NCI-H345 (cell line): ENCODE data around the gene FKBP9.
"Not testable (repeated sequence)": the region's sequence is repeated elsewhere in the genome, so short reads cannot be mapped to it uniquely, and the experiment has no call there.

ENCODE experiments used
- DNase-seq: peaks from one replicate; lab custom pipeline; 2025; lab: John Stamatoyannopoulos, UW

FKBP9 gene

GRCh38 chr7:32957326-32958045 lies at the start of gene FKBP9:
TSS of gene FKBP9 (plus strand) at chr7:32957440. CDS start at chr7:32957574, 134 bp downstream.
- DNase-seq, result peak; percentile 80

- no peak for DNase-seq
Measured at GRCh38 chr7:32910195-32910594, 47.0 kb upstream of the FKBP9 start.

GRCh38 chr7:32914184-32914583 lies 43.1 kb upstream of the FKBP9 start:
- no peak for DNase-seq

- DNase-seq, result no peak
Measured at GRCh38 chr7:32915041-32915536, 42.2 kb upstream of the FKBP9 start.

- no peak for DNase-seq
Measured at GRCh38 chr7:32916006-32916405, 41.2 kb upstream of the FKBP9 start.

- DNase-seq, result not testable (repeated sequence)
Measured at GRCh38 chr7:32916994-32917393, 40.2 kb upstream of the FKBP9 start.

- no peak for DNase-seq
Measured at GRCh38 chr7:32921896-32922295, 35.3 kb upstream of the FKBP9 start.

- DNase-seq, result no peak
Measured at GRCh38 chr7:32928785-32929298, 28.4 kb upstream of the FKBP9 start.

GRCh38 chr7:32929430-32930143 lies 27.7 kb upstream of the FKBP9 start:
- DNase-seq, result no peak

- no peak for DNase-seq
Measured at GRCh38 chr7:32930378-32930777, 26.9 kb upstream of the FKBP9 start.

GRCh38 chr7:32935558-32935957 lies 21.7 kb upstream of the FKBP9 start:
- DNase-seq, result no peak

- no peak for DNase-seq
Measured at GRCh38 chr7:32936689-32937088, 20.6 kb upstream of the FKBP9 start.

GRCh38 chr7:32937344-32938174 lies 19.7 kb upstream of the FKBP9 start:
- DNase-seq, result peak; percentile 48

GRCh38 chr7:32941181-32941580 lies 16.1 kb upstream of the FKBP9 start:
- DNase-seq, result no peak

- DNase-seq, result peak; percentile 16
Measured at GRCh38 chr7:32941681-32942414, 15.4 kb upstream of the FKBP9 start.

GRCh38 chr7:32942415-32943251 lies 14.6 kb upstream of the FKBP9 start:
- DNase-seq, result peak; percentile 86

- DNase-seq, result no peak
Measured at GRCh38 chr7:32943252-32944030, 13.8 kb upstream of the FKBP9 start.

GRCh38 chr7:32947420-32947983 lies 9.7 kb upstream of the FKBP9 start:
- DNase-seq, result no peak

GRCh38 chr7:32948202-32948601 lies 9.0 kb upstream of the FKBP9 start:
- DNase-seq, result no peak
